A673 (cell line): ENCODE results near the gene ANKS1B.

Experiments used
- EZH2 ChIP-seq: fragments of 200-600 bp; sonication (generic); IDR thresholded peaks from 2 replicates; pipeline ENCODE4 v1.6.1; 2017; ENCODE audit warnings: borderline replicate concordance, low read depth, mild to moderate bottlenecking, mixed read lengths, antibody characterized with exemption, low read length; ENCODE audit not compliant: poor library complexity, severe bottlenecking
- TF ChIP-seq, protein P1 (sequence below): fragments of 300-800, 200-600 bp; sonication (generic); conservative IDR thresholded peaks from 2 replicates; pipeline ENCODE4 v1.5.1; 2017; ENCODE audit warnings: low read depth, mild to moderate bottlenecking, antibody characterized with exemption, low read length, moderate library complexity, mixed read lengths

DNA sequence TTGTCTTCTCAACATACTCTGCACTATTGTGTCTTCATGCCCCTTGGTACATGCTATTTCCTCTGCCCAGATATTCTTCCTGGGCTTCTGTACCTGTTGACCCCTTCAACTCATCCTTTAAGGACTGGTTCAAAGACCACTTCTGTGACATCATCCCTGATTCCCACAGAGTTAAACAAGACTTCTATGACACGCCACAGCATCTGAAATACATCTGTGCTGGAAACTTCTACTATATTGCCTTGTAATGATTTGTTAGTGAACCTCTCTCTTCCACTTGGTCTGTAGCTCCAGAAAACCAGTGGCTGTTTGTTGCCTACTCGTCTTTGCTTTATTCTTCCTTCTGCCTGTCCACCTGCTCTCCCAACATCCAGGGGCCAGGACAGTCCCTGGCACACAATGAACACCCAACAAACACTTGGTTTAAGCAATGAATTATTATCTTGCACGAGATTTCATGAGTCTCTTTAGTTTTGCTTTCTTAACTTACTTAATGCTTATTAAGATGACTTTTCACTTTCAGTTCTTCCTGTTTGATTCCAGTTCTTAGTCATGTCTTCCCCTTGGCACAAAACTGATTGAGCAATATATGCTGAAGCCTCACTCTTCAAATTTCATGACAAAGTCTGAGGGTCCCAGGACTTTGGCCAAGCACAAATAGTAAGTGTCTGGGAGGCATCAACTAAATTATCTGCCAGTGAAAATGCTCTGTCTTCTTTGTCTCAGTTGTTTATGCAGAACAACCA, 853.8 kb downstream of the ANKS1B start:
- TF ChIP-seq, protein P1, sequence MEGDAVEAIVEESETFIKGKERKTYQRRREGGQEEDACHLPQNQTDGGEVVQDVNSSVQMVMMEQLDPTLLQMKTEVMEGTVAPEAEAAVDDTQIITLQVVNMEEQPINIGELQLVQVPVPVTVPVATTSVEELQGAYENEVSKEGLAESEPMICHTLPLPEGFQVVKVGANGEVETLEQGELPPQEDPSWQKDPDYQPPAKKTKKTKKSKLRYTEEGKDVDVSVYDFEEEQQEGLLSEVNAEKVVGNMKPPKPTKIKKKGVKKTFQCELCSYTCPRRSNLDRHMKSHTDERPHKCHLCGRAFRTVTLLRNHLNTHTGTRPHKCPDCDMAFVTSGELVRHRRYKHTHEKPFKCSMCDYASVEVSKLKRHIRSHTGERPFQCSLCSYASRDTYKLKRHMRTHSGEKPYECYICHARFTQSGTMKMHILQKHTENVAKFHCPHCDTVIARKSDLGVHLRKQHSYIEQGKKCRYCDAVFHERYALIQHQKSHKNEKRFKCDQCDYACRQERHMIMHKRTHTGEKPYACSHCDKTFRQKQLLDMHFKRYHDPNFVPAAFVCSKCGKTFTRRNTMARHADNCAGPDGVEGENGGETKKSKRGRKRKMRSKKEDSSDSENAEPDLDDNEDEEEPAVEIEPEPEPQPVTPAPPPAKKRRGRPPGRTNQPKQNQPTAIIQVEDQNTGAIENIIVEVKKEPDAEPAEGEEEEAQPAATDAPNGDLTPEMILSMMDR: no peak
- TF ChIP-seq EZH2: no peak
